Right cardiac atrium (tissue), 5 donors: Measurements from ENCODE around the gene CRAT. TPM values are rescaled to one million over a fixed set of nuclear protein-coding genes. Genes with fewer than 3 reads are reported as not detected.
A peak's percentile ranks its signal among the peaks of the same experiment; 100 is the strongest.

Source experiments
- ATAC-seq, 2 donors: fragments of 200-7000 bp; cut with Tn5 transposase; one replicate each; pipeline versions ENCODE4 v1.8.0 to v1.9.1; 2020; ENCODE audit warnings: moderate library complexity in 2 of 2, mild to moderate bottlenecking in 1 of 2
- DNase-seq, 3 donors: peaks; one replicate each; pipeline ENCODE4 v3.0.0-alpha.2; 2020
- H3K27ac ChIP-seq: one replicate; pipeline ENCODE4 v1.5.1; 2013; ENCODE audit warnings: mild to moderate bottlenecking, low read length, control low read depth, moderate library complexity
- H3K27me3 ChIP-seq: one replicate; pipeline ENCODE4 v1.6.1; 2013; ENCODE audit not compliant: control insufficient read depth, insufficient read depth
- H3K4me1 ChIP-seq: one replicate; pipeline ENCODE4 v1.6.1; 2013; ENCODE audit warnings: low read length; ENCODE audit not compliant: control insufficient read depth, insufficient read depth
- H3K4me3 ChIP-seq: one replicate; pipeline ENCODE4 v1.5.1; 2013; ENCODE audit warnings: low read length, control low read depth
- H3K9me3 ChIP-seq: one replicate; pipeline ENCODE4 v1.6.1; 2013; ENCODE audit warnings: low read length; ENCODE audit not compliant: control insufficient read depth
- WGBS: extraction: QIAGEN DNeasy Blood & Tissue Kit; methylation state at CpG from one replicate; pipeline ENCODE4 v1.1.7; 2013; 5-methylcytosine and 5-hydroxymethylcytosine counted together
- intact Hi-C, 4 donors: fragments of 100-400 bp; cut with DNase I; formaldehyde crosslinking; loops; one replicate each; pipeline versions ENCODE4 v1.11.0 to v1.14.0; 2022 to 2023
- polyA plus RNA-seq: library from polyadenylated mRNA; stranded (reverse); fragments of 200-250 nt; gene quantifications from one replicate; pipeline ENCODE4 v1.2.3, GENCODE V29; 2013
- total RNA-seq, 4 donors: library from RNA; stranded (reverse); fragmentation: NEBNext Ultra II Directional; extraction: Animal tissue kit (Norgen Biotek cat#: 25700); gene quantifications; one replicate each; pipeline ENCODE4 v1.2.1, GENCODE V29; 2021
- donor health status: healthy with polysubstance abuse.
- donor health status: DM: no; HTN: yes; CAD: no.
- donor health status: DM: no; HTN: no; CAD: no.
- donor health status: DM: no; HTN: yes; CAD: no; lungs with severe emphysema.
- donor health status: DM: yes; HTN: yes; CAD: no.

Gene CRAT
- total and polyA plus RNA-seq, 5 donors: 47.0 to 69.9 (median 58.4) TPM

DNA sequence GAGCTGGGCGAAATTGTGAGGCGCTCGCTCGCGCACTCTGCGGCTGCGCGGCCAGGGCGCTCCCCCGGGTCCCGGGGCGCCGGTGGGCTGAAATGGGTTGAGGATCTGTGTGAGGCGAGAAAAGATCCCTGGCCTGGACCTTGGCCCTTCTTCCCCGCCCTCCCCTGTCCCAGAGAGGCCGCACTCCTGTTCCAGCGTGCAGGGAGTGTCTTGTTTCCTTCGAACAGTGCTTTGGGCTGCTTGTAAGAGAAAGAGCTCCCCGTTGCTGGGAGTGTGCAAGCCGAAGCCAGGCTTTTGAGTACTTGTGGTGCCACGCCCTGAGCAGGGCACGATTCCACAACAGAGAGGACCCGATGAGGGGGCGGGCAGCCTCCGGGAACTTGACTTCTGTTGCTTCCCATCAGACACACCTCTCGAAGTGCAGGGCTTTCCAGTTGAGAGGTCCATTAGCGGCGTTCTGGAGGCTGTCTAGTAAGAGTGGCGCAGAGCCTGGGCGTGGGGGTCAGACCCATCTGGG is 29.1 kb downstream of the CRAT start:
- Histone ChIP-seq H3K27ac (peak overlapping the region; percentile 64), H3K4me1 (peaks cover 5% of the 10 kb centered on the region), H3K27me3 (no peaks in the 10 kb centered on the region), H3K9me3 (no peaks in the 10 kb centered on the region), H3K4me3 (peak overlapping the region; percentile 67)
- peak in 1 of 3 donors; percentile 71 for DNase-seq
- 1% methylated on average over 30 of the region's 30 CpGs for WGBS
- no peak for ATAC-seq
- intact Hi-C loops: no loop called here

DNA sequence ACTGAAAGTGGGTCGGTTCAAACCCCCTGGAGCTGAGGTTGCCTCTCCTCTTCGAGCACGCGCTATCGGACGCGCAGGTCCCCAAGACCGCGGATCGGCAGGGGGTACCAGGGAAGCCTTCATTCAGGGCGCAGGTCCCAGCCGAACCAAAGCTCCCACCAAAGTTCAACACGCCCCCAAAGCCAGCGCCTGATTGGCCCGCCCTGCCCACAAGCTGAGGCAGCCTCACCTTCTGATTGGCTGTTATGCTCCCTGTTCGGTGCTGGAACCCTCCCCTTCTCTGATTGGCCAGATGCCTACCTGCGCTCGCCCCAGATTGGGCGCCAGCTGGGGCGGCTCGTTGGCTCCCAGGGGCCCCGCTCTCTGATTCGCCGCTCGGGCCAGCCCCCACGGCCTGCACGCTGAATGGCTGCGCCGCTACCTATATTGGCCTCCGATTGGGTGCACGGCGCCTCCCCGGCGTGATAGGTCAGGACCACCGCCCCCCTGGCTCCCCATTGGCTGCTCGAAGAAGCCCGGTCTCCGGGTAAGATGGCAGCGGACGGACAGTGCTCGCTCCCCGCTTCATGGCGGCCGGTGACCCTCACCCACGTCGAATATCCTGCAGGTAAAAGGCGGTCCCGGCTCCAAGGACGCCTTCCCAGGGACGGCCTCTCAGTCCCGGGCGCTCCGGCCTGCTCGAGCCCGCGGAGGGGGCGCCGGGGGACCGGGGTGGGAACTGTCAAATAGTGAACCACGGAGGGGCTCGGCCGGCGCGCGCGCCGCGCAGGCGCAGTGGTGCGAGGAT is 29.8 kb downstream of the CRAT start, which contains the start of gene DOLPP1:
Gene DOLPP1, plus strand, starts transcription at position 511 of the 787 bp plus-strand sequence. Its CDS starts 21 bp downstream, at position 532.
- intact Hi-C loops: no loop called here
- DNase-seq (peak; percentile 100), ATAC-seq (peak; percentile 99)
- Histone ChIP-seq H3K4me1 (peaks cover 5% of the 10 kb centered on the region), H3K27ac (peak within 1 kb of the TSS; percentile 64), H3K4me3 (peak within 1 kb of the TSS; percentile 67), H3K9me3 (no peaks in the 10 kb centered on the region), H3K27me3 (no peaks in the 10 kb centered on the region)
- WGBS: under 1% methylated on average over 70 of the region's 70 CpGs

DNA sequence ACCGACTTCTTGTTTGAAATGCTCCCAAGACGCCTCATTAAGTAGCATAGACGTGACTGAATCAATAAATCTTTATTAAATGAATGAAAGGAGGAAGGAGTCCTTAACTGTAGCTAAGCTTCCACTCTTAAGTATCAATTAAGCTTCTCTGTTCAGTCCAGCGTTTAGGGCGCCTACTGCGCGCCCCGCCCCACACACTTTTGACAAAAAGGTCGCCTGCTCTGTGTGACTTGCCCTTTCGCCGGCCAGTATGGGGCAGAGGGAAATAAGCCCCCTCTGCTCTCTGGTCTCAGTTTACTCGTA is 30.3 kb downstream of the CRAT start:
- DNase-seq (no peak), ATAC-seq (no peak)
- Histone ChIP-seq H3K27ac (peak overlapping the region; percentile 14), H3K4me1 (peaks cover 5% of the 10 kb centered on the region), H3K27me3 (no peaks in the 10 kb centered on the region), H3K9me3 (no peaks in the 10 kb centered on the region), H3K4me3 (peak overlapping the region; percentile 60)
- 5% methylated on average over 12 of the region's 12 CpGs for WGBS
- intact Hi-C loops: no loop called here

- Histone ChIP-seq H3K27ac (no peak overlapping the region), H3K4me1 (peaks cover 5% of the 10 kb centered on the region), H3K9me3 (no peaks in the 10 kb centered on the region), H3K4me3 (no peak overlapping the region), H3K27me3 (no peaks in the 10 kb centered on the region)
- ATAC-seq: no peak
- DNase-seq: no peak
- WGBS: 86% methylated on average over 13 of the region's 13 CpGs
- intact Hi-C loops: no loop called here
Measured at GRCh38 chr9:129079829-129080228, 30.8 kb downstream of the CRAT start.

DNA sequence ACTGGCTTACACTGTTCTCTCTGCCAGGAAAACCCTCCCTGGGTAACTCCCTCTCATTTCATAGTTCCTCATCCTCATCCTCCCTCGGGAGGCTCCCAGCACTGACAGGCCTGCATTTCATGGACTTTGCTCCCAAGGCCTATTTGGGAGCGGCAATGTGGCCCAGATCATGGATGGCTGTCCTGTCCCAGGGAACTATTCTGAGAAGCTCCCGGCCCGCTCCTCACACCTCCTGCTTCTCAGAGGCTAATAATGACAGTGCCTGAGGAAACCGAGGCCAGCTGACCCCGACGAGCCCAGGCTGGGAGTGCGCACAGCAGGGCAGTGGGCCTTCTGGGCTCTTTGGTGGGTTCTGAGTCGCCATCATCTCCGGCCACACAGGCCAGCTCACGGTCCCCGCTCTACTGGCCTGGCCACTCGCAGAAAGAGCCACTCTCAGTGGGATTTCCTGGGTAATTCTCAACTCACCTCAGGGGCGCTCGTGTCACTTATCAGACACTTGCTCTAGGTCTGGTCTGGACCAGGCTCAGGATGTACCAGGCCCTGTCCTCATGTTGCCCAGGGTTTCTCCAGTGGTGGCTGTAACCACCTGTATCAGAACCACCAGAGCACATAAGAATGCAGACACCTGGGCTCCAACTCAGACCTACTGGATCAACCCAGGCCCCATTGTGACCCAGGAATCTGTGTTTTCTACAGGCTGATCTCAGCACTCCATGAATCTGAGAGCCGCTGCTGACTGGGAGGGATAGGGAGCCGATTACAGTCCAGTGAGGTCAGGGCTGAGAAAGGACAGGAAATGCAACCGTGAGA is 31.7 kb downstream of the CRAT start:
- ATAC-seq: no peak

DNA sequence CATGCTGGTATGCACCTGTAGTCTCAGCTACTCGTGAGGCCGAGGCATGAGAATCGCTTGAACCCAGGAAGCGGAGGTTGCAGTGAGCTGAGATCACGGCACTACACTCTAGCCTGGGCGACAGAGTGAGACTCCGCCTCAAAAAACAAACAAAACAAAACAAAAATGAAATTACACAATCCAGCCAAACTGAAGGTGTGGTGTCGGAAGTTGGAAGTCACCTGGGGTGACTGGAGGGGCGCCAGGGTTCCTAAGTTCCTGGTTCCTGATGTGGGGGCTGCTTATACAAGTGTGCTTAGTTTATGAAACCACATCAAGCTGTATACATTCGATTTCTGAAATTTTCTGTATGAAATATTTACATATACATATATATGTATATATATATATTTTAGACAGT is 33.4 kb downstream of the CRAT start:
- H3K4me1 ChIP-seq: peaks cover 5% of the 10 kb centered on the region
- H3K4me3 ChIP-seq: no peak overlapping the region
- WGBS: 87% methylated on average over 10 of the region's 10 CpGs
- no peak overlapping the region for H3K27ac ChIP-seq
- DNase-seq: no peak
- no peak for ATAC-seq
- intact Hi-C loops: no loop called here
- H3K27me3 ChIP-seq: no peaks in the 10 kb centered on the region
- no peaks in the 10 kb centered on the region for H3K9me3 ChIP-seq

More for the DNA sequence above, 31.7 kb downstream of the CRAT start:
- intact Hi-C loops: no loop called here
- Histone ChIP-seq H3K9me3 (no peaks in the 10 kb centered on the region), H3K4me3 (no peak overlapping the region), H3K27me3 (no peaks in the 10 kb centered on the region), H3K27ac (no peak overlapping the region), H3K4me1 (peaks cover 5% of the 10 kb centered on the region)
- WGBS: 84% methylated on average over 18 of the region's 18 CpGs
- no peak for DNase-seq

GRCh38 chr9:129076640-129077037 is 34.0 kb downstream of the CRAT start:
- intact Hi-C loops: no loop called here
- no peaks in the 10 kb centered on the region for H3K9me3 ChIP-seq
- H3K4me1 ChIP-seq: no peaks in the 10 kb centered on the region
- WGBS: 90% methylated on average over 11 of the region's 11 CpGs
- ATAC-seq (no peak), DNase-seq (no peak)
- no peak overlapping the region for H3K27ac ChIP-seq
- no peaks in the 10 kb centered on the region for H3K27me3 ChIP-seq
- H3K4me3 ChIP-seq: no peak overlapping the region

DNA sequence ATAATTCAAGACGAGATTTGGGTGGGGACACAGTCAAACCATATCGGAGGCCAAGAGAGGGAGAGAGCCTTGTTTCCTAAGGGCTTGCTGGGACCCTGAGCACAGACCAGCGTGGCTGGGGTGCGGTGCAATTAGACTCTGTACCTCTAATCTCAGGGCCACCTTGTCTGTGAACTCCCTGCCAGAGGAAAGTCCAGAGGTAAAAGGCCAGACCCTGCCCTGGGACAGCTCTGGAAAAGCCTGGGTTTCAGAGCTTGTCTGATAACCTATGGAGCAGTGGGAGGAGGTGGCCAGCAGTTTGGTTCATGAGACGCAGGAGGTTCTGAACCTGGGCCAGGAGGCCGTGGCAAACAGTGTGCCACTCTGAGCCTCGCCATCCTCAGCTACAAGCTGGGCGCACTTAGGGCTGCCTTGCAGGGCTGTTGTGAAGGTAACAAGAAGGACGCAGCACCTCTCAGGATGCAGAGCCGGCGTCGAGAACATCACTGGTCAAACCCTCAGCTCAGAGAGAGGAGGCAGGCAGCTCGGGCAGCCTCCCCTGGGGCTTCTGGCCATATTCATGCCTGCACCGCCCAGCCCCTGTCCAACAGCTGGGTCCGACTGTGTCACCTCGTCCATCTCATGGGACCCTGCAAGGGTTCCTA is 34.5 kb downstream of the CRAT start:
- ATAC-seq (no peak), DNase-seq (no peak)
- H3K27ac ChIP-seq: no peak overlapping the region
- H3K9me3 ChIP-seq: no peaks in the 10 kb centered on the region
- no peaks in the 10 kb centered on the region for H3K27me3 ChIP-seq
- 83% methylated on average over 16 of the region's 16 CpGs for WGBS
- H3K4me3 ChIP-seq: no peak overlapping the region
- intact Hi-C loops: no loop called here
- no peaks in the 10 kb centered on the region for H3K4me1 ChIP-seq

- Histone ChIP-seq H3K27ac (no peak overlapping the region), H3K9me3 (no peaks in the 10 kb centered on the region), H3K4me3 (no peak overlapping the region), H3K27me3 (no peaks in the 10 kb centered on the region), H3K4me1 (no peaks in the 10 kb centered on the region)
- intact Hi-C loops: no loop called here
- 86% methylated on average over 3 of the region's 3 CpGs for WGBS
- no peak for DNase-seq
- ATAC-seq: no peak
Measured at GRCh38 chr9:129074106-129074505, 36.5 kb downstream of the CRAT start.

GRCh38 chr9:129073404-129073803 is 37.2 kb downstream of the CRAT start:
- Histone ChIP-seq H3K27ac (no peak overlapping the region), H3K9me3 (no peaks in the 10 kb centered on the region), H3K4me1 (no peaks in the 10 kb centered on the region), H3K4me3 (no peak overlapping the region), H3K27me3 (no peaks in the 10 kb centered on the region)
- ATAC-seq: no peak
- intact Hi-C loops: no loop called here
- no peak for DNase-seq
- 88% methylated on average over 8 of the region's 8 CpGs for WGBS

DNA sequence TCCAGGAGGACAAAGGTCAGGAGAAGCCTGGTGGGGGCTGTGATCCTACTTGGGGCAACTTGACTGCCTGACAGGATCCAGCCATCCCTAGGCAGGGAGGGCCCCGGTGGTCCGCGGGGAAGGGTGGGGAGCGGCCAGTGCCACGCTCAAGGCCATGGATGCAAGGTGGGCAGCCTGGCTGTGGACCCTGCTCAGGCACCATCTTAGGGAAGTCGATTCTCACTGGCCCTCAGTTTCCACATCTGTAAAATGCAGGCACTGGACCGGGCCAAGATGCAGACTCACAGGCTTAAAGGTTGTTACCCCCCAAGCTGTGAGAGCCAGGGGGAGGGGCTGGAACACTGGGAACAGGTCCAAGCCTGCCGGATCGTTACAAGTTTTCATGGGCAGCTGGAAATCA is 38.4 kb downstream of the CRAT start:
- DNase-seq: no peak
- no peak for ATAC-seq
- H3K4me1 ChIP-seq: no peaks in the 10 kb centered on the region
- no peaks in the 10 kb centered on the region for H3K27me3 ChIP-seq
- H3K4me3 ChIP-seq: no peak overlapping the region
- WGBS: 57% methylated on average over 9 of the region's 9 CpGs
- no peak overlapping the region for H3K27ac ChIP-seq
- intact Hi-C loops: no loop called here
- no peaks in the 10 kb centered on the region for H3K9me3 ChIP-seq
